Activated CD4-positive, alpha-beta T cell treated with anti-CD3 and anti-CD28 coated beads, Interleukin-2, amount 50 U/mL, for 16 hours (primary cell): ENCODE measurements around the gene LAIR2.

Experiments used
- DNase-seq: peaks from one replicate; pipeline ENCODE4 v3.0.0-alpha.2; 2020

LAIR2 gene

GRCh38 chr19:54535601-54536000 lies 33.0 kb downstream of the LAIR2 start:
- DNase-seq: no peak

GRCh38 chr19:54536956-54537355 lies 34.3 kb downstream of the LAIR2 start:
- no peak for DNase-seq

- no peak for DNase-seq
Observed at GRCh38 chr19:54541712-54542111, 39.1 kb downstream of the LAIR2 start.

- DNase-seq: no peak
Observed at GRCh38 chr19:54548806-54549205, 46.2 kb downstream of the LAIR2 start.

- DNase-seq: no peak
Observed at GRCh38 chr19:54549224-54549623, 46.6 kb downstream of the LAIR2 start.

GRCh38 chr19:54551293-54551692 lies 48.7 kb downstream of the LAIR2 start:
- DNase-seq: peak; percentile 23

- DNase-seq: no peak
Observed at GRCh38 chr19:54551950-54552912, 49.6 kb downstream of the LAIR2 start.

- DNase-seq: no peak
Observed at GRCh38 chr19:54552913-54553310, 50.3 kb downstream of the LAIR2 start.

- DNase-seq: no peak
Observed at GRCh38 chr19:54554006-54554405, 51.4 kb downstream of the LAIR2 start.

- DNase-seq: no peak
Observed at GRCh38 chr19:54554896-54555295, 52.3 kb downstream of the LAIR2 start.

GRCh38 chr19:54556194-54556593 lies 53.6 kb downstream of the LAIR2 start:
- no peak for DNase-seq

- no peak for DNase-seq
Observed at GRCh38 chr19:54558339-54558738, 55.7 kb downstream of the LAIR2 start.
